HepG2 (cell line): ENCODE results near the gene MYD88.

Experiments
- CSRNP2 ChIP-seq: sonication (generic); formaldehyde crosslinking; conservative IDR thresholded peaks from 2 replicates; pipeline ENCODE4 v1.8.0; 2022; ENCODE audit warnings: low read depth, missing genetic modification reagents
- CTCF ChIP-seq: sonication (generic); formaldehyde crosslinking; IDR thresholded peaks from 2 replicates; pipeline ENCODE4 v1.5.0; 2020; ENCODE audit warnings: mild to moderate bottlenecking, missing genetic modification reagents, moderate library complexity
- SP1 ChIP-seq, 2 experiments: fragments of 450-650 bp in 1 of 2; sonication (generic) in 1 of 2; formaldehyde crosslinking in 1 of 2; IDR thresholded peaks; 2 replicates each; pipeline versions ENCODE4 v1.4.0 to v1.6.1; 2016 to 2020; ENCODE audit warnings: missing genetic modification reagents in 1 of 2

- TF ChIP-seq CTCF (CRISPR knock-in tag) (no peak), SP1 (IDR thresholded peaks at IDR 0.05) (no peak), SP1 (CRISPR knock-in tag; IDR thresholded peaks at IDR 0.05) (no peak), CSRNP2 (no peak)
Measured at GRCh38 chr3:38154625-38155255, 16.3 kb downstream of the MYD88 start.
